IPS-11a (cell line): ENCODE data around the gene PRKAG2.

Source experiments
- H3K4me3 ChIP-seq: one replicate; pipeline ENCODE4 v1.5.1; 2013; ENCODE audit warnings: low read depth, low read length, control low read depth

The PRKAG2 gene

DNA sequence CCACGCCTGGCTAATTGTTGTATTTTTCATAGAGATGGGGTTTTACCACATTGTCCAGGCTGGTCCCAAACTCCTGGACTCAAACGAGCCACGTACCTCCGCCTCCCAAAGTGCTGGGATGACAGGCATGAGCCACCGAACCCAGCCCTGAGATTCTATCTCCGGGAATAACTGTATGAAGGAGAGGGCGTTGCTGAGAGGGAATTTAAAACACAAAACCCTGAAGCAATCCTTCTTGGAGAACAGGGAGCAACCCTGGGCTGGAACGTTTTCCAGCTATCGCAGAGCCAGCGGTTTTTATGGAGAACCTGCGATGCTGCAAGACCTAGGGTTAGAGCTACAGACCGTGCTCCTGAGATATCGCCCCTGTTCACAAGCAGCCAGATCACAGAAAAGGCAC is 144.6 kb downstream of the PRKAG2 start:
- H3K4me3 ChIP-seq = no peak overlapping the region

DNA sequence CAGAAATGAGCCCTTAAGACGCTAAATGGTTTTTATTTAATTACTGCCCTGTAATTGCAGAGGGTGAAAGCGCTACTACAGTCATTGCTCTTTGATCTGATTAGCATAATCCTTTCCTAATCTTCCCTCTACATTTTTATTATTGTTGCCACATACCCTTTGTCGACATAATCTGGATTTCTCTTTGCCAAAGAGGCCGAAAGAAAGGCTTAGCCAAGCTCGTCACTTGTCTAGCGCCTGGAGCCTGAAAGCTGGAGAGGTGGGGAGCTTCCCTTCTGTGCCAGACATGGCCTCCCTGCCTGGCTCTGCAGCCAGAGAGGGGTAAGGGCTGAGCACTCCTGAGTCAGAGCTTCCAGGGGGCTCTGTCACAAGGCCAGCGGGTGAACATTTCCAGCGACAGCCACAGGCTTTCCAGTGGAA is 145.9 kb downstream of the PRKAG2 start:
- H3K4me3 ChIP-seq = no peak overlapping the region

DNA sequence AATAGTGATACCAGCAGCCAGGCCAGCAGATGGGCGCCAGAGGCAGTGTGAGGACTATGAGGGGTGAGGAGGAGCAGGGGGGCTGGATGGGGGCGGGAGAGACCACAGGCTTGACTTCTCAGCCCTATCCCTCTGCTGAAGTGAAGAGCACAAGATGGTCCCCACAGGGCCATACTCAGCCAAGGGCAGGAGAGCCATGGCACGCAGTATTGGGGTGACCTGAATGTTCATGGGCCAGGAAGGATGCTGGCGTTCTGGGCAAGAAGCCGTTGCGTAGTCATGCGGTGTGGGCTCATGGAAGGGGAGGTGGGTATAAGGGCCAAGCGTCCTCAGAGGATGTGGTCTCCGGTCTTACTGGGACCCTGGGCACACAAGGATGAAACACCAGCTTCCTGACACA is 146.3 kb downstream of the PRKAG2 start:
- H3K4me3 ChIP-seq = no peak overlapping the region

DNA sequence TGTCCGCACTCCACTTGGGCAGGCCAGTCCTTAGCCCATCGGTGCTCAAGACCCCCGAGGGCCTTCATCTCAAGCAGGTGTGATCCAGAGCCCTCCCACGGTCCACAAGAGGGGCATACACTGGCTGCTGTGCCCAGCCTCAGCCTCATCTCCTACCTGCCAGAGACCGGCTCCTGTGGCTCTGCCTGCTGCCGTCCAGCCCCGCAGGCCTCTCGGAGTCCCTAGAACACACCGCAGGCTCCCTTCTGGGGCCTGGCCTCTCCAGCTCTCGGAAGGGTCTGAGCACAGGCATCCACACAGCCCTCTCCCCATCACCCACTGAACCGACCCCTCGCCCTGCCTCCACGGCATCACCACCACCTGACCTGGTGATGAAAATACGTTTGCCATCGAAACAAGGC is 147.4 kb downstream of the PRKAG2 start:
- no peak overlapping the region for H3K4me3 ChIP-seq

GRCh38 chr7:151728746-151729145 is 148.2 kb downstream of the PRKAG2 start:
- H3K4me3 ChIP-seq = no peak overlapping the region

- H3K4me3 ChIP-seq = no peak overlapping the region
Observed at GRCh38 chr7:151728286-151728660, 148.6 kb downstream of the PRKAG2 start.

GRCh38 chr7:151727579-151728285 is 149.2 kb downstream of the PRKAG2 start:
- H3K4me3 ChIP-seq = no peak overlapping the region

GRCh38 chr7:151726652-151727578 is 150.0 kb downstream of the PRKAG2 start:
- no peak overlapping the region for H3K4me3 ChIP-seq

GRCh38 chr7:151725844-151726651 is 150.9 kb downstream of the PRKAG2 start:
- H3K4me3 ChIP-seq = no peak overlapping the region

GRCh38 chr7:151724920-151725584 is 151.9 kb downstream of the PRKAG2 start:
- H3K4me3 ChIP-seq = no peak overlapping the region

DNA sequence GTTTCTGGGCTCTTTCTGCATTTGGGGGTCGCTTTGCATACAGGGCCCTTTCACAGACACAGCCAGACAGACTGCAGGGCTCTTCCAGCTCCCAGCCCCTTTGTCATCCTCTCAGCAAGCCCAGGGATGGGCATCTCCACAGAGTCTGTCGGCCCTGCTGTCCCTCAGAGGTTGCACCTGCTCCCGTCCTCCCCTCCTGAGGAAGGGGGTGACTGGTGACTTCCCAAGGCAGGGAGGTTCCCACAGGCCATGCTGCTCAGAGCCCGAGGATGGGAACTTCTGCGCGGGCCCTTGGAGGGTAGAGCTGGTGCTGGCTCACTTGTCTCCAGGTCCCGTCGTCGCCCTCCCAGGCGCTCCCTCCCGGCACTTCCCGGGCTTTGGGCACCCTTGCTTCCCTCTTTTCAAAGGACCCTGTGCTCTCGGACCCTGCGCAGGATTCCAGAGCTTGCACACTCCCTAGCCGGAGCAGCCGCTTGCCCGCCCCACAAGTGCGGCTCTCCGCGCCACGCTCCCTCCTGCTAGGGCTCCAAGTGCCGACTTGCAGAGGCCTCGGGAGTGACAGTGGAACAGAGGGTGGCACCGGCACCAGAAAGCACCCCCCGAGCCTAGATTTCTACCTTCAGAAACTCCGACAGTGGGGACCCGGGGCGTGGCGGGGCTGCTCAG is 152.5 kb downstream of the PRKAG2 start:
- no peak overlapping the region for H3K4me3 ChIP-seq

DNA sequence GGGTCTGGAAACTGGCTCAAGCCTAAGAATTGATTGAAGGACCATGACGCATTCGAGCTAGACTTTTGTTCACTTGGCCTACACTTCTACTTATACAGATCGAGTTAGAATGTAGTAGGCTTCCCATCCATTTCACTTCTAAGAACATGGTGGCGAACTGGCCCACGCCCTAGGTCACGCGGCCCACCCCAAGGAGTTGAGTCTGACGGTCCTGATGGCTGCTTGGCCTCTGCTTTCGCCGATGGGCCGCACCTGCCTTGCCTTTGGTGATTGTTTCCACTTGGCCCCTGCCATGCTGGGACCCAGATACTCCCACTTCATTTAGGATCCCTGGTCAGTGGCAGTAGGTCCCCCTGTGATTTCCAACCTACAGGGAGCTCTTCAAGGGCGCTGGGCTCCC is 153.6 kb downstream of the PRKAG2 start:
- H3K4me3 ChIP-seq = no peak overlapping the region

DNA sequence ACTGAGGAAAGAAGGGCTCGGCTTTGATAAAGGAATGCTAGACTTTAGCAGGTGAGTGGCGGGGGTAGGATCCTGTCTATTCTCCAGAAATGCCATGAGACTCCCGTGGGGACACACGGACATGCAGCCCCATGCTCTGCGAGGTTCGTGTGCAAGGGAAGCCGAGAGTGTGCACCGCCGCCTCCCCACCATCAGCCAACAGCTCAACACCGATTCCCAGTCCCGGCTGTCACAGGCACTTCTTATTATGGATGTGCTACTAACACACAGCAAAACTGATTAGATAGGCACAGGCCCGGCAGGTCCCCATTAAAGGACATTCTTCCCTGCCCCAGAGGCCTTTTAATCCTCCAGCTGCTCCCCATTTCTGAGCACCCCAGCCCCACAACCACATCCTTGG is 154.4 kb downstream of the PRKAG2 start:
- H3K4me3 ChIP-seq = no peak overlapping the region

DNA sequence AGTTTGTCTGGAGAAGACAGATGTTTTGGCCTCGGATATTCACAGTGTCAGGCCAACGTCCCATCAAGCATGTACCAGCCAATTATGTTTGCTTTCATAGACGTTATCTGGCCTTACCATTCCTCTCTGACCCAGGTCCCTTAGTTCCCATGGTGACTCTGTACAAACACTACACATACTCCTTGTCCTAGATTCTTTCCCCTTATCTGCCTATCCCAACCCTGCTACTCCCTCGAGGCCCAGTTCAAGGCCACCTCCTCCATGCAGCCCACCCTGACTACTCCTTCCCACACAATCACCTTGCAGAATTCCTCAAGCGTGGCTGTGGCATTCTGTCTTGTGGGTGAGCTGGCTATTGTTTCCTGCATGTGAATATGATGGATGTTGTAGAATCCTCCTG is 155.2 kb downstream of the PRKAG2 start:
- no peak overlapping the region for H3K4me3 ChIP-seq

DNA sequence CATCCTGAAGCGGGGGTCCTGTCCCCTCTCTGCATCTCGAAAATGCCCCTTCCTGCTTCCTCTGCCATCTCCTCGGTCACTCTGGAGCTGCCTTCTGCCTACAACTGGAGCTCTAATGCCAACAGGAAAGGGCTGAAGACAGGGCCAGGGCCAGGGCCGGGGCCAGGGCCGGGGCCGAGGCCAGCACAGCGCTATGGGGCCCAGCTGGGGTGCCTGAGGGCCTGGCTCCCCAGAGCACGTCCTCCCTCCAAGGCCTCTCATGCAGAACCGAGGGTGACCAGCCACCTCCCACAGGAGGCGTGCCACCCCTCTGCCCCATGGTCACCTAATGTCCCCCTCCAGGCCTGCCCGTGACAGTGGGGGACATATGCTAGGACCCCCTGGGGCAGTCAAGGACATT is 155.7 kb downstream of the PRKAG2 start:
- H3K4me3 ChIP-seq = no peak overlapping the region

- no peak overlapping the region for H3K4me3 ChIP-seq
Observed at GRCh38 chr7:151720280-151720679, 156.6 kb downstream of the PRKAG2 start.

GRCh38 chr7:151719897-151720242 is 157.0 kb downstream of the PRKAG2 start:
- no peak overlapping the region for H3K4me3 ChIP-seq

- H3K4me3 ChIP-seq = no peak overlapping the region
Observed at GRCh38 chr7:151719031-151719896, 157.7 kb downstream of the PRKAG2 start.

DNA sequence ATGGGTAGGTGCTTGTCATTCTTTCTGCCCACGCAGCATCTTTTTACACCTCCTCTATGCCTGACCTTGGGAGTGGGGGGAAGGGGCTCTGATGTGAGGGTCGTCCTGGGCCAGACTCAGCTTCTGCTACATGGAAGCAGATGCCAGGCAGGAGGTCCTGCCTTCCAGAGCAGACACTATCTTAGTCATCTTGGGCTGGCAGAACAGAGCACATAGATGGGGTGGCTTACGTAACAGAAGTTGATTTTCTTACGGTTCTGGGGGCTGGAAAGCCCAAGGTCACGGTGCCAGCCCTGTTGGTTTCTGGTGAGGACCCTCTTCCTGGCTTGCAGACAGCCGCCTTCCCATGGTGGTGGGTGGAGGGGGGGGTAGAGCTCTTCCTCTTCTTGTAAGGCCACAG is 159.0 kb downstream of the PRKAG2 start:
- H3K4me3 ChIP-seq = no peak overlapping the region
